H1 (cell line): ENCODE data around the gene HECTD1. TPM values are rescaled to one million over a fixed set of nuclear protein-coding genes. Genes with fewer than 3 reads are reported as not detected.

Experiments used
- CTCF ChIA-PET: fragments of 300-600 bp; sonication (Branson Sonifier 250); formaldehyde crosslinking; loops from one replicate; lab custom pipeline; 2021; ENCODE audit not compliant: partially characterized antibody; lab: Charles Lee
- POLR2A ChIA-PET: fragments of 300-600 bp; sonication (Branson Sonifier 250); formaldehyde crosslinking; loops from one replicate; lab custom pipeline; 2021; ENCODE audit warnings: inconsistent platforms; ENCODE audit not compliant: partially characterized antibody; lab: Charles Lee
- DNase-seq, 2 experiments: peaks; one replicate each; pipeline versions ENCODE4 v3.0.0 to v3.0.0-alpha.2; 2010 to 2022; ENCODE audit warnings: low spot score in 2 of 2, low read depth in 1 of 2, mixed read lengths in 1 of 2
- FAIRE-seq: peaks from 2 replicates; lab custom pipeline; 2011; peaks lifted over from hg19 to GRCh38; lab: Jason Lieb, UNC
- H2AFZ ChIP-seq: 2 replicates; pipeline ENCODE4 v1.8.1; 2012; ENCODE audit warnings: low read length, inconsistent platforms
- H2AK5ac ChIP-seq: 2 replicates; pipeline ENCODE4 v1.6.1; 2013; ENCODE audit warnings: low read depth, low read length
- H2BK120ac ChIP-seq: replicated peaks from 2 replicates; pipeline ENCODE3; 2013; ENCODE audit warnings: low read depth, low read length, inconsistent platforms
- H2BK12ac ChIP-seq: 2 replicates; pipeline ENCODE4 v1.6.1; 2013; ENCODE audit warnings: low read depth, low read length
- H2BK15ac ChIP-seq: 2 replicates; pipeline ENCODE4 v1.6.1; 2013; ENCODE audit warnings: low read length
- H2BK20ac ChIP-seq: 2 replicates; pipeline ENCODE4 v1.6.1; 2013; ENCODE audit warnings: low read length
- H2BK5ac ChIP-seq: 2 replicates; pipeline ENCODE4 v1.6.1; 2013; ENCODE audit warnings: low read depth, low read length
- H3K14ac ChIP-seq: 2 replicates; pipeline ENCODE4 v1.6.1; 2013; ENCODE audit warnings: inconsistent platforms; ENCODE audit not compliant: insufficient read length
- H3K18ac ChIP-seq: 2 replicates; pipeline ENCODE4 v1.6.1; 2013; ENCODE audit warnings: low read length; ENCODE audit errors: extremely low read depth
- H3K23ac ChIP-seq: 2 replicates; pipeline ENCODE4 v1.6.1; 2013; ENCODE audit warnings: inconsistent platforms; ENCODE audit not compliant: insufficient read length
- H3K23me2 ChIP-seq: 2 replicates; pipeline ENCODE4 v1.6.1; 2013; ENCODE audit warnings: low read depth, low read length
- H3K27ac ChIP-seq: 2 replicates; pipeline ENCODE4 v1.6.1; 2011; ENCODE audit warnings: low read depth, low read length, inconsistent platforms
- H3K27me3 ChIP-seq, 4 experiments: replicated peaks in 1 of 4; 1 replicate in 1 of 4; 2 replicates in 3 of 4; pipeline versions ENCODE4 v1.6.1 to v1.8.1; 2011 to 2013; ENCODE audit warnings: low read length in 3 of 4, mild to moderate bottlenecking in 3 of 4, inconsistent platforms in 2 of 4, mixed read lengths in 2 of 4, moderate library complexity in 1 of 4; ENCODE audit not compliant: control insufficient read depth in 3 of 4, insufficient read depth in 3 of 4; ENCODE audit errors: extremely low read depth in 1 of 4
- H3K36me3 ChIP-seq, 4 experiments: 2 replicates each; pipeline versions ENCODE4 v1.6.1 to v1.8.1; 2011 to 2013; ENCODE audit warnings: mild to moderate bottlenecking in 4 of 4, low read length in 3 of 4, moderate library complexity in 2 of 4, control low read depth in 1 of 4, inconsistent platforms in 1 of 4; ENCODE audit not compliant: insufficient read depth in 4 of 4, control insufficient read depth in 2 of 4
- H3K4ac ChIP-seq: replicated peaks from 2 replicates; pipeline ENCODE3; 2013; ENCODE audit warnings: low read length, low read depth, mixed read lengths, inconsistent platforms; ENCODE audit not compliant: insufficient read length
- H3K4me1 ChIP-seq, 4 experiments: replicated peaks in 1 of 4; 1 replicate in 1 of 4; 2 replicates in 3 of 4; pipeline versions ENCODE4 v1.6.1 to v1.8.1; 2011 to 2013; ENCODE audit warnings: low read length in 3 of 4, inconsistent platforms in 2 of 4, mixed read lengths in 1 of 4; ENCODE audit not compliant: insufficient read depth in 4 of 4, control insufficient read depth in 3 of 4
- H3K4me2 ChIP-seq, 2 experiments: 2 replicates each; pipeline versions ENCODE4 v1.6.1 to v1.8.1; 2011 to 2013; ENCODE audit warnings: low read depth in 2 of 2, low read length in 2 of 2, control low read depth in 1 of 2, inconsistent platforms in 1 of 2, mild to moderate bottlenecking in 1 of 2; ENCODE audit not compliant: insufficient read depth in 1 of 2
- H3K4me3 ChIP-seq, 4 experiments: fragments of 200-600, 300-600 bp in 1 of 4; sonication (generic), shearing (Covaris generic), sonication (Bioruptor Twin) in 1 of 4; 2 replicates each; pipeline versions ENCODE4 v1.5.1 to v1.8.1; 2011 to 2016; ENCODE audit warnings: low read length in 4 of 4, low read depth in 3 of 4, control low read depth in 2 of 4, inconsistent platforms in 2 of 4, mild to moderate bottlenecking in 2 of 4, mixed read lengths in 1 of 4, moderate library complexity in 1 of 4; ENCODE audit not compliant: insufficient read depth in 2 of 4; ENCODE audit errors: extremely low read depth in 1 of 4
- H3K56ac ChIP-seq: replicated peaks from 2 replicates; pipeline ENCODE3; 2013; ENCODE audit warnings: low read depth, mild to moderate bottlenecking, mixed read lengths, low read length, inconsistent platforms; ENCODE audit not compliant: insufficient read length
- H3K79me1 ChIP-seq: 2 replicates; pipeline ENCODE4 v1.6.1; 2013; ENCODE audit warnings: low read depth, low read length, control low read depth
- H3K79me2 ChIP-seq, 2 experiments: 2 replicates each; pipeline versions ENCODE4 v1.6.1 to v1.8.1; 2012 to 2013; ENCODE audit warnings: low read length in 2 of 2, mild to moderate bottlenecking in 2 of 2, inconsistent platforms in 1 of 2; ENCODE audit not compliant: insufficient read depth in 2 of 2, control insufficient read depth in 1 of 2
- H3K9ac ChIP-seq, 4 experiments: replicated peaks in 1 of 4; 1 replicate in 1 of 4; 2 replicates in 3 of 4; pipeline versions ENCODE4 v1.6.1 to v1.8.1; 2011 to 2013; ENCODE audit warnings: low read depth in 3 of 4, low read length in 3 of 4, control low read depth in 2 of 4, mild to moderate bottlenecking in 2 of 4, moderate library complexity in 2 of 4, inconsistent platforms in 1 of 4; ENCODE audit errors: extremely low read depth in 1 of 4
- H3K9me3 ChIP-seq, 2 experiments: 2 replicates each; pipeline versions ENCODE4 v1.6.1 to v1.8.1; 2012 to 2013; ENCODE audit warnings: mild to moderate bottlenecking in 2 of 2, moderate library complexity in 2 of 2, control low read depth in 1 of 2, inconsistent platforms in 1 of 2, low read depth in 1 of 2, low read length in 1 of 2, mixed read lengths in 1 of 2; ENCODE audit not compliant: insufficient read depth in 2 of 2
- H4K20me1 ChIP-seq, 2 experiments: replicated peaks in 1 of 2; 2 replicates each; pipeline versions ENCODE3 to v1.8.1; 2011 to 2013; ENCODE audit warnings: inconsistent platforms in 2 of 2, low read length in 2 of 2, mild to moderate bottlenecking in 1 of 2; ENCODE audit not compliant: insufficient read depth in 2 of 2, control insufficient read depth in 1 of 2
- H4K5ac ChIP-seq: 2 replicates; pipeline ENCODE4 v1.6.1; 2013; ENCODE audit warnings: low read length, low read depth, mixed read lengths, inconsistent platforms; ENCODE audit not compliant: insufficient read length
- H4K8ac ChIP-seq: 2 replicates; pipeline ENCODE4 v1.8.0; 2013; ENCODE audit warnings: mild to moderate bottlenecking, moderate library complexity, low read length, inconsistent platforms; ENCODE audit not compliant: insufficient read depth; ENCODE audit errors: extremely low read depth
- H4K91ac ChIP-seq: replicated peaks from 2 replicates; pipeline ENCODE3; 2013; ENCODE audit warnings: low read length, mixed read lengths, inconsistent platforms; ENCODE audit not compliant: insufficient read length
- BCL11A ChIP-seq, 2 experiments: IDR thresholded peaks; one replicate each; pipeline ENCODE4 v1.6.1; 2011; ENCODE audit warnings: low read depth in 2 of 2, low read length in 2 of 2, mild to moderate bottlenecking in 2 of 2
- CHD2 ChIP-seq: IDR thresholded peaks from 2 replicates; pipeline ENCODE4 v1.6.1; 2012; ENCODE audit warnings: low read length, improper control_type of control experiment
- FOSL1 ChIP-seq: IDR thresholded peaks from 2 replicates; pipeline ENCODE4 v1.6.1; 2011; ENCODE audit warnings: mild to moderate bottlenecking, low read depth, low read length, moderate library complexity; ENCODE audit not compliant: insufficient read depth
- GTF2F1 ChIP-seq: IDR thresholded peaks from 2 replicates; pipeline ENCODE4 v1.6.1; 2012; ENCODE audit warnings: low read depth, low read length, improper control_type of control experiment, borderline replicate concordance
- KDM4A ChIP-seq: IDR thresholded peaks from one replicate; pipeline ENCODE4 v1.7.1; 2012; ENCODE audit warnings: low read depth, mild to moderate bottlenecking, moderate library complexity, low read length, inconsistent platforms; ENCODE audit not compliant: severe bottlenecking
- MAFK ChIP-seq: IDR thresholded peaks from 2 replicates; pipeline ENCODE4 v1.6.1; 2012; ENCODE audit warnings: low read depth, mild to moderate bottlenecking, improper control_type of control experiment, low read length
- RBBP5 ChIP-seq: IDR thresholded peaks from 2 replicates; pipeline ENCODE4 v1.7.1; 2012; ENCODE audit warnings: low read depth, mild to moderate bottlenecking, inconsistent platforms, low read length, moderate library complexity, borderline replicate concordance
- RXRA ChIP-seq: IDR thresholded peaks from 2 replicates; pipeline ENCODE4 v1.6.1; 2011; ENCODE audit warnings: low read depth, mild to moderate bottlenecking, low read length, moderate library complexity; ENCODE audit not compliant: insufficient read depth
- SAP30 ChIP-seq: fragments of 300-600 bp; sonication (generic); IDR thresholded peaks from 2 replicates; pipeline ENCODE4 v1.7.1; 2012; ENCODE audit warnings: low read length, moderate library complexity, mild to moderate bottlenecking, inconsistent platforms; ENCODE audit not compliant: insufficient read depth, insufficient replicate concordance
- SP1 ChIP-seq: IDR thresholded peaks from 2 replicates; pipeline ENCODE4 v1.6.1; 2011; ENCODE audit warnings: low read depth, low read length
- SRF ChIP-seq: IDR thresholded peaks from 2 replicates; pipeline ENCODE4 v1.6.1; 2011; ENCODE audit warnings: mild to moderate bottlenecking, low read depth, low read length, moderate library complexity
- TAF1 ChIP-seq: IDR thresholded peaks from 2 replicates; pipeline ENCODE4 v1.6.1; 2011; ENCODE audit warnings: mild to moderate bottlenecking, low read depth, low read length
- TEAD4 ChIP-seq: IDR thresholded peaks from 2 replicates; pipeline ENCODE4 v1.6.1; 2012; ENCODE audit warnings: low read depth, low read length, inconsistent platforms, mixed read lengths
- WGBS, 2 experiments: shearing (Covaris generic) in 1 of 2; methylation state at CpG; one replicate each; pipeline versions ENCODE4 v1.1.6 to v1.1.7; 2013 to 2015; ENCODE audit warnings: low lambda C conversion rate in 2 of 2, mixed read lengths in 2 of 2, inconsistent platforms in 1 of 2, low coverage in 1 of 2, missing lambda C conversion rate in 1 of 2; ENCODE audit not compliant: insufficient replicate concordance in 2 of 2, insufficient coverage in 1 of 2, insufficient read length in 1 of 2; ENCODE audit errors: extremely low coverage in 1 of 2, missing lambda C conversion rate in 1 of 2; 5-methylcytosine and 5-hydroxymethylcytosine counted together
- polyA plus RNA-seq, 7 experiments: library from polyadenylated mRNA; depleted of rRNA in 3 of 7; stranded (reverse) in 5 of 7; unstranded in 2 of 7; fragments of >200 nt in 5 of 7; fragments of 200-250 nt in 2 of 7; gene quantifications; 1 replicate in 5 of 7; 2 replicates in 1 of 7; 4 replicates in 1 of 7; pipeline versions ENCODE4 v1.2.1 to v1.2.3, GENCODE V29; 2011 to 2013; ENCODE audit warnings: missing spikeins in 2 of 7, mixed read lengths in 2 of 7
- total RNA-seq: library from RNA; stranded (reverse); fragmentation: NEBNext Ultra II Directional; extraction: Animal tissue kit (Norgen Biotek cat#: 25700); gene quantifications from 2 replicates; pipeline ENCODE4 v1.2.1, GENCODE V29; 2021
- TF ChIP-seq, protein P1 (sequence below): IDR thresholded peaks from 2 replicates; pipeline ENCODE4 v1.6.1; 2011; ENCODE audit warnings: low read length, improper control_type of control experiment

HECTD1 gene
- total and polyA plus RNA-seq, 2 of the 8 experiments (the other 6 are each of a cell fraction or from before 2014, with no cell fraction given): 44.7 to 105 TPM

DNA sequence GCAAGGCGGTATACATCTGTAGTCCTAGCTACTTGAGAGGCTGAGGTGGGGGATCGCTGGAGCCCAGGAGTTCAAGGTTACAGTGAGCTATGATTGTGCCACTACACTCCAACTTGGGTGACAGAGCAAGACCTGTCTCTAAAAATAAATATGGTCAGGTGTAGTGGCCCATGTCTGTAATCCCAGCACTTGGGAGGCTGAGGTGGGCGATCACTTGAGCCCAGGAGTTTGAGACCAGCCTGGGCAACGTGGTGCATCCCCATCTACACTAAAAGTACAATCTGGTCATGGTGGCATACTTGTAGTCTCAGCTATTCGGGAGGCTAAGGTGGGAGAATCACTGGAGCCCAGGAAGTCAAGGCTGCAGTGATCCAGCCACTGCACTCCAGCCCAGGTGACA lies 40.6 kb downstream of the HECTD1 start:
- no peak overlapping the region for H4K91ac ChIP-seq
- no peaks in the 10 kb centered on the region for H3K23me2 ChIP-seq
- no peaks in the 10 kb centered on the region for H3K9me3 ChIP-seq
- ChIA-PET CTCF (interaction anchor here (1.1 to 1.6 kb wide), 4 partner anchors 10 to 188 kb away, joined by 3 to 4 read pairs (median 3); no protein-coding TSS in a partner anchor), POLR2A (interaction anchor here (1.7 kb wide), 1 partner anchor 34 kb away, joined by 5 read pairs; no protein-coding TSS in a partner anchor)
- H3K27ac ChIP-seq: no peak overlapping the region
- no peak overlapping the region for H3K4me3 ChIP-seq
- H2BK15ac ChIP-seq: no peak overlapping the region
- no peak overlapping the region for H3K9ac ChIP-seq
- DNase-seq: no peak
- H3K56ac ChIP-seq: no peak overlapping the region
- no peaks in the 10 kb centered on the region for H3K79me2 ChIP-seq
- H3K79me1 ChIP-seq: no peaks in the 10 kb centered on the region
- H2BK12ac ChIP-seq: no peak overlapping the region
- H4K20me1 ChIP-seq: no peaks in the 10 kb centered on the region
- H3K23ac ChIP-seq: no peak overlapping the region
- 89% methylated on average over 5 of the region's 5 CpGs; no CpG with 5 or more reads in 1 of the 2 experiments for WGBS, 2 experiments
- H3K18ac ChIP-seq: no peak overlapping the region
- no peaks in the 10 kb centered on the region for H3K27me3 ChIP-seq
- no peak overlapping the region for H2BK5ac ChIP-seq
- H3K4me2 ChIP-seq: no peak overlapping the region
- no peak overlapping the region for H2AK5ac ChIP-seq
- no peak overlapping the region for H2BK120ac ChIP-seq
- peaks cover 4 to 54% (median 22%) of the 10 kb centered on the region in 4 experiments; a peak in 7 of 8 replicates for H3K36me3 ChIP-seq
- no peak for FAIRE-seq
- no peak overlapping the region for H2BK20ac ChIP-seq
- H3K14ac ChIP-seq: no peak overlapping the region
- H4K5ac ChIP-seq: no peak overlapping the region
- H4K8ac ChIP-seq: no peak overlapping the region
- H3K4ac ChIP-seq: no peak overlapping the region
- H2AFZ ChIP-seq: no peak overlapping the region
- no peaks in the 10 kb centered on the region for H3K4me1 ChIP-seq
- no peak for TF ChIP-seq CHD2
- TF ChIP-seq FOSL1: no peak
- no peak for TF ChIP-seq SP1
- TF ChIP-seq RXRA: no peak
- TF ChIP-seq BCL11A (IDR thresholded peaks at IDR 0.05; ENCODE audit: low read depth in 2 of 2, low read length in 2 of 2): no peak
- no peak for TF ChIP-seq GTF2F1
- no peak for TF ChIP-seq KDM4A
- no peak for TF ChIP-seq TAF1
- TF ChIP-seq RBBP5: no peak
- no peak for TF ChIP-seq TEAD4
- no peak for TF ChIP-seq SRF
- TF ChIP-seq MAFK: no peak
- TF ChIP-seq SAP30: no peak
- TF ChIP-seq, protein P1, sequence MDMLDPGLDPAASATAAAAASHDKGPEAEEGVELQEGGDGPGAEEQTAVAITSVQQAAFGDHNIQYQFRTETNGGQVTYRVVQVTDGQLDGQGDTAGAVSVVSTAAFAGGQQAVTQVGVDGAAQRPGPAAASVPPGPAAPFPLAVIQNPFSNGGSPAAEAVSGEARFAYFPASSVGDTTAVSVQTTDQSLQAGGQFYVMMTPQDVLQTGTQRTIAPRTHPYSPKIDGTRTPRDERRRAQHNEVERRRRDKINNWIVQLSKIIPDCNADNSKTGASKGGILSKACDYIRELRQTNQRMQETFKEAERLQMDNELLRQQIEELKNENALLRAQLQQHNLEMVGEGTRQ: no peak
